DMS153 treated with DMSO at 0.1 percent for 48 hours (cell line): ENCODE data around the gene SHB.

Experiments used
- DNase-seq: peaks from one replicate; lab custom pipeline; 2025; ENCODE audit not compliant: unreplicated experiment; lab: John Stamatoyannopoulos, UW

Gene SHB

DNA sequence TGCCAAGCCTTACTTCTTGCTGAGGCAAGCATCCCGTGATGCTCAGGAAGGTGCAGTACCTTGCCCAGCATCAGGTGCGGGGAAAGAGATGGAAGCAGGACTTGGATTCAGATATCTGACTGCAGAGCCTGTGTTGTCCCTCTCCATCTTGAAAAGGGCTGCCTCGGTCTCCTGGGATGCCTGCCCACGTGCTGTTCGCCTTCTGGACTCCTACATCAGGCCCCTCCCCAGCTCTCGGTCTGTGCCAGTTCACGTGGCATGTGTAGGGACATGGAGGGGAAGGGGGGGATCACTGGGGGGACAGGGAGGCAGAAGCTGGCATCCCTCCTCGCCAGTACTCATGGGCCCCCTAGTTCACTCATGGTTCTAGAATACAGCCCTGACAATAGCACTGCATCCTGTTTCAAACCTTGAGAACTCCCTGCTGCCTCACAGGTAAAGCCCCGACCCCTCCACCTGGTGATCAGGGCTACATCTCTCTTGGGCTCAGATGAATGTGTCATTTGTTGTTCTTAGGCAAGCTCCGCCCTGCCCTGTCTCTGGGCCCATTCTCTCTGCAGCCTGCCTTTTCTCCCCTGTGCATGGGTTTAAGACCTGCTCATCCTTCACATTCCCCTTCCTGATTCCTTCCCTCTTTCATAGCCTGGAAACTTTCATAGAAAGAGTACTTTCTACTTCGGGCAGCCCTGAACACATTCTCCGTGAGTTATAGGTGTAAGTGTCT, 126.2 kb downstream of the SHB start:
- no peak for DNase-seq

DNA sequence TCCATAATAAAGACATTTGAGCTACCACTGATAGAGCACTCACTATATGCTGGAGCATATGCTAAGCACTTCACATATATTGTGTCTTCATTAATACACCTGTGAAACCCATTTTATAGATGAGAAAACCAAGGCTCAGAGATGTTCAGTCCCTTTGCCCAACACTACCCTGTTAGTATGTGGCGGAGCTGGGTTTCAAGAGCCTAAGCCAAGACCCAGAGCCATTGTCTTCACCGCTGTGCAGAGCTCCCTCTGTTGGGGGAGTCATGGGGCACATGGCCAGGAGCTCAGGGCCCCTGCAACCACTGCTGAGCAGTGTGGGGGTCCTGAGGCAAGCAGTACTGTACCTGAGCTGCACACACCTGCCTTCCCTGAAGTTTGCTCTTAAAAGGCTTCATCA, 127.8 kb downstream of the SHB start:
- no peak for DNase-seq

GRCh38 chr9:37939575-37940095, 129.4 kb downstream of the SHB start:
- DNase-seq: no peak

- no peak for DNase-seq
Measured at GRCh38 chr9:37938121-37938891, 130.7 kb downstream of the SHB start.

DNA sequence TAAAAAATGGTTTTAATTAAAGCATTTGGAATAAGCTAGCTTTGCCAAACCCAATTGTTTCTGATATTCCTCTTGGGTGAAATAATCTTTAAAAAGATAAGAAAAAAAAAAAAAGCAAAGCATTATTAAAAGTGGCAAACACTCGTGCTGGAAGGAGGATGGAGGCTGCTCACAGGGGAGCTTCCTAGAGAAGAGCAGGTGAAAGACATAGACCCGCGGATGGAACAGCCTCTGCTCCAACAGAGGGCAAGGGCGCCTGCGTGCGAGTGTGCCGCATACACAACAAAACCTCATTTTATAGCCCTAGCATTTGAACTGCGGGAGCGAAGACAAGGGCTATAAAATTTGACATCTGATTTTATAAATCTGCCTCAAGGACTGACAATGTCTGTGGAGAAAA, 131.7 kb downstream of the SHB start:
- DNase-seq: no peak

DNA sequence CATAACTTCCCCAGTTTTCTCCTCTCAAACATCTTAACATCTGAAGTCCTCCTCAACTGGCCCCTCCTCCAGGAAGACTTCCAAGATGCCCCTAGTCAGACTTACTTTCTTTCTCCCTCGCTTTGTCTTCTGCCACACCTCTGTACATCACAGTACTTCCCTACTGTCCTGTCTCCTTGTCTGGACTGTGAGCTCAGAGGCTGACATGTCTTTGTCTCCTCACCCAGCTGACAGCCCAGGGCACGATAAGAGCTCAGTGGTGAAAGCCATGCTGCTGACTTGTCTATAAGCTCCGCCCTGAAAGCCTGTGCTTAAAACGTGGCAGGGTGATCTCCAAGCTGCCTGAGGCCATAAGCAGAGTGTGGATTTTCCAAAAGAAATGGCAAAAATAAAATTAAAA, 132.1 kb downstream of the SHB start:
- DNase-seq: no peak

- no peak for DNase-seq
Measured at GRCh38 chr9:37936376-37936775, 132.7 kb downstream of the SHB start.

DNA sequence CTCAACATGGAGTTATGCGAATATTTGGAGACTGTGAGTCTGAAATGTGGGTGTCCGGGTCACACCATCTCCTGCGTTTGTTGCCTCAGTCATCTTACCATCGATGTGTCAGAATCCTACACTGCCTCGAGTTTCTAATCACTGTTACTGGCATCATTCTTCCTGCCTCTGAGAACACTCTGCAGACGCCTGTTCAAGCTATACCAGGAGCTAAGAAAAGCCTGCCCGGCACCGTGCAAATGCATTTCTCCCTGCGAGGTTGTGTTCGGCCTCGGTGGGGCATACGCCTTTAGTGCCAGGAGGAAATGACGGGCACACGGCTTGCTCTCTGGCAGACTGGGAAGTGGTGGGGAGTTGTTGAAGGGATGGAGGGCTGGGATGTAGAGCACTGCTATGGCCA, 133.9 kb downstream of the SHB start:
- no peak for DNase-seq

DNA sequence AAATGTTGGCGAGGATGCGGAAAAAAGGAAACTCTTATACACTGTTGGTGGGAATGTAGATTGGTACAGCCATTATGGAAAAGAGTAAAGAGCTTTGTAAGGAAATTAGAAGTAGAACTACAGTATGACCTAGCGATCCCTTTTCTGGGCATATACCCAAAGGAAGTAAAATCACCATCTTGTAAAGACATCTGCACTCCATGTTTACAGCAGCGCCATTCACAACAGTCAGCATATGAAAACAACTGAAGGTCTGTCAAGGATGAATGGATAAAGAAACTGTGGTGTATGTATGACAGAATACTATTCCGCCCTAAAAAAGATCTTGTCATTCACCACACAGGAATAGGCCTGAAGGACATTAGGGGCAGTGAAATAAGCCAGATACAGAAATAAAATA, 137.4 kb downstream of the SHB start:
- no peak for DNase-seq

DNA sequence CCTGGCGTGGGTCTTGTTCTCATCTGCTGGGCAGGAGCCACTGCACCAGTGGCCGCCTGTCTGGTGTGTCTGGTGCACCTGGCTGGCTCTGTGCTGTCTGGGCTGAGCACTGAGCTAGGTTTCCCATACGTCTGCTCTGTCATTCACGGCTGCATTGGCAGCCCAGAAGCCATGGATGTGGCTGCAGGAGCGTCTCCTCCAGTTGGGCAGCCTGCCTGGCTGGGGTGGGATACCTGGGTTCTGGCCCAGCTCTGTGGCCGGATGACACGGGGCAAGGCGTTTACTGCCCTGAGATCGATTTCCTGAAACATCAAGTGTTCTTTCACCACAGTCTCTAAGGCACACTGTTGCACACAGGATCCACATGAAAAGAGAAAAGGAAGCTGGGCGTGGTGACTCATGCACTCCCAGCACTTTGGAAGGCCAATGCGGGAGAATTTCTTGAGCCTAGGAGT, 139.6 kb downstream of the SHB start:
- DNase-seq: no peak

DNA sequence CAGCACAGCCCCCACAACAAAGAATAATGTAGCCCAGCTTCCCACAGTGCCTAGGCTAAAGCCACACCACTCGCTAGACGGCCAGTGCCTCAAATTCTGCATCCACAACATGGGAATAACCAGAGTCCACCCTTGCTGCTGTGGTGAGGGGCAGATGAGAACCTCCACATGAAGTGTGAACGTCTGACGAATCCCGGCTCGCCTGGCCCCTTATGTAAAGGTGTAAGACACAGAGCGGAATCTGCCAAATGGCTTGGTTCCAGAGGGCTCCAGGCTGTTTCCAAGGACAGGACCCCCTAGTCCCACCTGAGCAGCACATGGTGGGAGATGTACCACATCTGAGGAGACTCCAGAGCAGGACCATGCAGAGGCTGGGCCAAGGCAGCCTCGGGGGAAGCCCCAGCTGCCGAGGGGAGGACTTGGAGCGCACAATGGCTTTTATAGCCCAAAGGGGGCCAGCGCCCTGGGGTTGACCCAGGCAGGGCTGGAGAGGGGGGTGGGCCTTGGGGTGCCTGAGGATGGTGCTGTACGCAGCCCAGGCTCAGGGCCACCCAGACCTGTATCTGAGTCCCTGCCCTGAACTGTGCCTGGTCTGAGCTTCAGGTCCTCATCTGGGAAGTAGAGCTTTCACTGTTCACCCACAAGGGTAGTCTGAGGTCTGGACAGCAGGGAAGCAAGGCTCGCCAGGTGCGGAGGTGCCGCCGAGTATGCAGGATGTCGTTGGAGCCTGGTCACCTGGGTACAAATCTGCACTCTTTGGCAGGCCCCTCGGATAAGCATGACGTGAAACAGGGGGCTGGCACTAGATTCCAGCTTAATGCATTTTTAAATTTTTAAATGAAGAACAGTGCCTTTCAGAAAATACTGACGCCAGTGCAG, 140.2 kb downstream of the SHB start:
- no peak for DNase-seq

DNA sequence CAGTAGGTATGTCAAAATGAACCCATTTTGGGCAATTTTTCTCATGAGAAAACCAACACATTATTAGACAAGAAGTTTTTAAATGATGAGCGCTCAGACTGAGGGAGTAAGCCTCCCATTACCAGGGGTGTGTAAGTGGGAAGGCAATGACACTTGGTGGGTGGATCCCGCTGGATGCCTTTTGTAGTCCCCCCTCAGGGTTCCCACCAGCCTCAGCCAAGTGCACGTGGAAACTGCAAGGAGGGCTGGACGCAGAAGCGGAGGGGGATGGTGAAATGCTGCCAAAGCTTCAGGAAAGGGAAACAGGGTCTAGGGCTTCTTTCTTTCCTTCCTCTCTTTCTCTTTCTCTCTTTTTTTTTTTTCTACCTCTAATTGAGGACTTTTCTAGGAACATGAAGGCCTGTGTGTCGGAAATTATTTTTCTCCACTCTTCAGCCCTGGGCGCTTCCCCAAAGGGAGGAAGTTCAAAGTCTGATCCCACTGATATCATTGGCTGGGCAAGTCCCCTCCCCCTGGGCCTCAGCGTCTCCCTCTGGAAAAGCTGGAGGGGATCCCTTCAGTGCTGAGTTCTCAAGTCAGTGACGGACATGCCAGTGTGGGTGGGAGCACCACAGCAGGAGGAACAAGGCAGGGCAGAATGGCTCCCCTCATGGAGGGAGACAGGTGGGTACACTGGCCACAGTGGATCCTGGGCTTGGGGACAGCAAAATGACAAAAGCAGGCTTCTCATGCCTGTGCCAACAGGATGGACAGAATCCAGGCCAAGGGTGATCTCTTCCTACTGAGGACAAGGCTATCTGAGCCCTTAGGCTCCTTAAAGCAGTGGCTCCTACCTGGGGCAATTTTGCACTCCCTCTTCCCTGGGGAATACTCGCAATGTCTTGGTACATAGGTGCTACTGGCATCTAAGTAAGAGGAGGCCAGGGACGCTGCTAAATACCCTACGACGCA, 141.2 kb downstream of the SHB start:
- no peak for DNase-seq

- DNase-seq: no peak
Measured at GRCh38 chr9:37927132-37927531, 141.9 kb downstream of the SHB start.

- DNase-seq: no peak
Measured at GRCh38 chr9:37926737-37927118, 142.3 kb downstream of the SHB start.

GRCh38 chr9:37925786-37926736, 143.0 kb downstream of the SHB start:
- no peak for DNase-seq

- no peak for DNase-seq
Measured at GRCh38 chr9:37925006-37925405, 144.0 kb downstream of the SHB start.

- no peak for DNase-seq
Measured at GRCh38 chr9:37924538-37924937, 144.5 kb downstream of the SHB start.

DNA sequence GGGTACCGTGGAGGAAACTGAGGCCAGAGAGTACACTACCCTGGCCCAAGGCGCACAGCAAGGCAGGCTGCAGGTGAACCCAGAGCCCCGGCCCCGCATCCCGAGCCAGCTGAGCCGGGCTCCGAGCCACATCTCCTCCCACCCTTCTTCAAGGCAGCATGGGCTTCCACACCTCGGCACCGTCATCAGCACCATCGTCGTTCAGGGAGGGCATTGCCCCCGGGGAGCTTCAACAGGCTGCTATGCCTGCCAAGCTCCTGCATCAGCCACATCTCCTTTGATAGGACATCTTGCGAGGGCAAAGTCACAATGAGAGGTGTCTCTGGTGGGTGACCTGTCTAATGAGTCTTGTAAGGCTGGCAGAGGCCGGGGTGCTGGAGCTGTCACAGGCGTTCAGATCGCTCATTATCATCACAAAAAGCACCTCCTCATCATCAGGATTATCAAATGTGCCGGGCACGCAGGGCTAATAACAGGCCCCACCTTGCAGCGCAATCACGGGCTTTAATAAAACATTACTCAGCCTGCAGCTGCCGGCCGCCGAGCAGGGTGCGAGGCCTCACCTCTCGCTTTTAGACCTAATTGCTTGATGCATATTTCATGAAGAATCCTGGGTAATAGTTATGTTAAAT, 145.1 kb downstream of the SHB start:
- no peak for DNase-seq
